ENCODE data around the gene NFKBIE. TPM values are rescaled to one million over a fixed set of nuclear protein-coding genes. Genes with fewer than 3 reads are reported as not detected.

The NFKBIE gene
- total and polyA plus RNA-seq, 2 of the 13 experiments (the other 11 are each of a cell fraction or from before 2014, with no cell fraction given): 6.7 to 14.5 TPM

- TF ChIP-seq ZNF646 (CRISPR knock-in tag; IDR thresholded peaks at IDR 0.05): no peak
- no peak; the same call in 1 of the 2 replicates for TF ChIP-seq ZNF614 (CRISPR knock-in tag; IDR thresholded peaks at IDR 0.05; ENCODE audit: borderline replicate concordance)
- peak; percentile 36 for TF ChIP-seq SRSF1 (optimal IDR thresholded peaks at IDR 0.05; ENCODE audit: low read depth, low read length)
- TF ChIP-seq RBAK (CRISPR knock-in tag; IDR thresholded peaks at IDR 0.05): no peak
- TF ChIP-seq, protein P1, sequence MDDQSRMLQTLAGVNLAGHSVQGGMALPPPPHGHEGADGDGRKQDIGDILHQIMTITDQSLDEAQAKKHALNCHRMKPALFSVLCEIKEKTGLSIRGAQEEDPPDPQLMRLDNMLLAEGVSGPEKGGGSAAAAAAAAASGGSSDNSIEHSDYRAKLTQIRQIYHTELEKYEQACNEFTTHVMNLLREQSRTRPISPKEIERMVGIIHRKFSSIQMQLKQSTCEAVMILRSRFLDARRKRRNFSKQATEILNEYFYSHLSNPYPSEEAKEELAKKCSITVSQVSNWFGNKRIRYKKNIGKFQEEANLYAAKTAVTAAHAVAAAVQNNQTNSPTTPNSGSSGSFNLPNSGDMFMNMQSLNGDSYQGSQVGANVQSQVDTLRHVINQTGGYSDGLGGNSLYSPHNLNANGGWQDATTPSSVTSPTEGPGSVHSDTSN (CRISPR knock-in tag; IDR thresholded peaks at IDR 0.05; ENCODE audit: borderline replicate concordance): no peak
- TF ChIP-seq ZNF512B (CRISPR knock-in tag; IDR thresholded peaks at IDR 0.05; ENCODE audit: borderline replicate concordance): 0 out of 2 replicates have a peak, but pooled peaks have one; percentile 10
- no peak; the same call in 1 of the 2 replicates for TF ChIP-seq ZFP36L1 (CRISPR knock-in tag; IDR thresholded peaks at IDR 0.05)
- no peak for TF ChIP-seq SMAD3 (CRISPR knock-in tag; IDR thresholded peaks at IDR 0.05)
- no peak for TF ChIP-seq ETS1 (CRISPR knock-in tag; IDR thresholded peaks at IDR 0.05)
- no peak for TF ChIP-seq FOXP4 (CRISPR knock-in tag; IDR thresholded peaks at IDR 0.05)
- no peak for TF ChIP-seq ZNF326 (CRISPR knock-in tag; IDR thresholded peaks at IDR 0.05; ENCODE audit: borderline replicate concordance)
- no peak for TF ChIP-seq ATF5 (CRISPR knock-in tag; IDR thresholded peaks at IDR 0.05; ENCODE audit: low read depth)
These were observed 27.4 kb downstream of the NFKBIE start (continued) for GRCh38 chr6:44237813-44238433.

Measured in HepG2 (cell line).